ACC112 (cell line): Measurements from ENCODE around the gene PRDM10.
"Not testable (repeated sequence)": the region's sequence is repeated elsewhere in the genome, so short reads cannot be mapped to it uniquely, and the experiment has no call there.

Experiments used
- H2AFZ ChIP-seq: fragments of 200-600 bp; sonication (generic); one replicate; pipeline ENCODE4 v1.6.0; 2017; ENCODE audit warnings: antibody characterized with exemption, low read length; ENCODE audit not compliant: unreplicated experiment
- H3K27ac ChIP-seq: fragments of 200-600 bp; sonication (generic); 2 replicates; pipeline ENCODE4 v1.5.1; 2014; ENCODE audit warnings: low read depth, mild to moderate bottlenecking, antibody characterized with exemption, low read length, moderate library complexity
- H3K27me3 ChIP-seq: fragments of 200-600 bp; sonication (generic); 2 replicates; pipeline ENCODE4 v1.6.1; 2014; ENCODE audit warnings: mild to moderate bottlenecking, antibody characterized with exemption, low read length, moderate library complexity, mixed read lengths; ENCODE audit not compliant: insufficient read depth
- H3K36me3 ChIP-seq: fragments of 200-600 bp; sonication (generic); 2 replicates; pipeline ENCODE4 v1.6.1; 2016; ENCODE audit warnings: mild to moderate bottlenecking, antibody characterized with exemption, low read length, moderate library complexity, mixed read lengths; ENCODE audit not compliant: insufficient read depth
- H3K4me1 ChIP-seq: fragments of 200-600 bp; sonication (generic); one replicate; pipeline ENCODE4 v1.6.1; 2016; ENCODE audit warnings: low read length, mixed read lengths; ENCODE audit not compliant: insufficient read depth, unreplicated experiment, control insufficient read depth
- H3K4me3 ChIP-seq: fragments of 200-600 bp; sonication (generic); 2 replicates; pipeline ENCODE4 v1.5.1; 2014; ENCODE audit warnings: mild to moderate bottlenecking, low read depth, low read length
- H3K79me2 ChIP-seq: fragments of 200-600 bp; sonication (generic); one replicate; pipeline ENCODE4 v1.6.0; 2016; ENCODE audit warnings: low read length; ENCODE audit not compliant: control insufficient read depth, unreplicated experiment, insufficient read depth

The PRDM10 gene

DNA sequence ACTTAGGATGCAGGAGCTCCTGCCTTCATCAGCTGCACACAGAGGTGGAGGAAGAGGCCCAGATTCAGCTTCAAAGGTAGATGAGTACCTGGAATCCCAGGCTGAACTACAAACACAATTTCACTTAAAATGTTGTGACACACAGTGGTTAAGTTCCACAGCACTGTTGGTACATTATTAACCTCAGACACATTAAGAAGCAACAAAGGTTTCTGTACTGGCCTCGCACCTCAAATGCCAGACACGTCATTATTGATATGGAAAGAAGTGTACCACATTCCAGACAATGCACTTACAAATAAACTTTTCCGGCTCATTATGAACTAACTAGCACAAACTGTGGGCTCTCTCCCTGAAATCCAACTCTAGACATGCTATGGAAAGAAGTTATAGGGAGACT is 34.6 kb downstream of the PRDM10 start:
- Histone ChIP-seq H3K4me3 (no peak overlapping the region), H2AFZ (no peak overlapping the region), H3K36me3 (no peaks in the 10 kb centered on the region), H3K79me2 (no peaks in the 10 kb centered on the region), H3K27ac (no peak overlapping the region), H3K4me1 (peaks cover 7% of the 10 kb centered on the region), H3K27me3 (no peaks in the 10 kb centered on the region)

DNA sequence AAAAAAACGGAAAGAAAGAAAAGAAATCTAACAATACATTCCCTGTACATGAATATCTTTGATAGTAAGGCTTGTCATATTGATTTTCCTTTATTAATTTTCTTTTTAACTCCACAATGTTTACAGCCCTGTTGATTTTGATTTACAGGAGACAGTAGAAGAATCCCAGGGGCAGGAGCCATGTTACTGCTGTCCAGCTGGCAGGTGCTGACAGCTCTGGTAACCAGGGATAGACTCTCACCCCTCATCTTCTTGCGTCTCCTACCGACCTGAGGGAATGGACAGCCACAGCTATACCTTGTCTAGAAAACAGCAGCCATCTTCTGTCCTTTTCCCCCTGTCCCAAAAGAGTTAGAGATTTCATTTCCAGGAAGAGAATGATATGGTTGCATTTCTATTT is 37.4 kb downstream of the PRDM10 start:
- no peaks in the 10 kb centered on the region for H3K79me2 ChIP-seq
- H3K4me3 ChIP-seq, result no peak overlapping the region
- H3K4me1 ChIP-seq, result peaks cover 13% of the 10 kb centered on the region
- no peak overlapping the region for H3K27ac ChIP-seq
- H2AFZ ChIP-seq, result no peak overlapping the region
- H3K27me3 ChIP-seq, result no peaks in the 10 kb centered on the region
- H3K36me3 ChIP-seq, result no peaks in the 10 kb centered on the region

DNA sequence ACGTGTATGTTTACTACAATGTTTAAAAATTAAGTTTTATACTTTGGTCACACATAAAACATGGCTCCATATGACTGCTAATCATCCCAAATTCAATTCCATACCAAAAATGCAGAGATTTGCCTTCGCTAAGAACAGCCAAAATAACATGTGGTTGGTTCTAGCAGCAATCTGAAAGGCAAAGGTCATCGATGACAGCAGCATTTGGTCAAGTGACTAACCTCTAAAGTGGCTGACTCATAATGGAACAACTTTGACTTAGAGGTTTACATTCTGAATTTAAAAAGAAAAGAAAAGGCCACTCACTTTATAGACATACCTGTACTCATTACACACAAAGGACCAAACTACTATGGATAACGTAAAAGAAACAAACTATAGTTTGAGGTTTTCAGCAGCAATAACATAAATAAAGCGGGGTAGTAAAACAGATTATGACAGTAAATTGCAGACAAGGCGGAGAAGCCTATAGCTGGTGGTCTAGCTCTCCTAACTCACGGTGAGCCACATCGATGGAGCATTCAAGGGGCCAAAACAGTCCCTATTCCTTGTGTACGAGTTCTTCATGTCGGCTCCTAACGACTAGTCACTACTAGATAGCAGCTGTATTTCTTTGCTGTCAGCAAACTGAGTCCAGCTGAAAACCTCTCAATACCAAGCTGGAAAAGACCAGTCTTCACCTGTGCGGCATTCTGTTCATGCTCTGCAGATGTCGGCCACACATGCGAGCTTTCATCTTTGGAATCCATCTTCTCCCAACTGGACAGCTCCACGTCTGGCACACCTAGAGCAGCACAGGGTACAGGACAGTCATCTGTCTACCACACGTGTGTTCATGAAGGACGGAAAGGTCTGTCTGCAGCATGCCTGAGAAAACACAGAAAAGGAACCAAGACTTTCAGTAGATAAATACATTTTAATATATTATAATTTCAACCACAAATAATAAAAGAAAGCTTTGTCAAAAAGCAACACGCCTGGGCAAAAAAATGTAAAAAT is 42.1 kb downstream of the PRDM10 start:
- H3K79me2 ChIP-seq, result no peaks in the 10 kb centered on the region
- no peak overlapping the region for H3K27ac ChIP-seq
- H3K27me3 ChIP-seq, result no peaks in the 10 kb centered on the region
- H3K4me1 ChIP-seq, result peaks cover 13% of the 10 kb centered on the region
- H2AFZ ChIP-seq, result no peak overlapping the region
- H3K4me3 ChIP-seq, result peak overlapping the region; percentile 6; the same call in 1 of the 2 replicates
- peaks cover 4% of the 10 kb centered on the region for H3K36me3 ChIP-seq

DNA sequence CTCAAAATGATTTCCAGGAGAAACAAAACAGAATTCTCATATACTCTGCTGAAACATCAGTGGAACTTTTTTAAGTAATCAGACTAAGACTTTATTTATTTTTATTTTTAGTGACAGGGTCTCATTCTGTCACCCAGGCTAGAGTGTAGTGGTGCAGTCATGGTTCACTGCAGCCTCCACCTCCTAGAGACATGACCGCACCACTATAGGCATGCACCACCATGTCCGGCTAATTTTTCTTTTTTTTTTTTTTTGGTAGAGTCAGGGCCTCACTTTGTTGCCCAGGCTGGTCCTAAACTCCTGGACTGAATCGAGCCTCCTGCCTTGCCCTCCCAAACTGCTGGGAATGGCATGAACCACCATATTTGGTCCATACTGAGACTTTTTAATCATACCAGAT is 42.9 kb downstream of the PRDM10 start:
- Histone ChIP-seq H3K27me3 (no peaks in the 10 kb centered on the region), H3K4me1 (peaks cover 13% of the 10 kb centered on the region), H3K36me3 (peaks cover 4% of the 10 kb centered on the region), H3K79me2 (no peaks in the 10 kb centered on the region), H3K27ac (no peak overlapping the region), H3K4me3 (no peak overlapping the region), H2AFZ (no peak overlapping the region)

DNA sequence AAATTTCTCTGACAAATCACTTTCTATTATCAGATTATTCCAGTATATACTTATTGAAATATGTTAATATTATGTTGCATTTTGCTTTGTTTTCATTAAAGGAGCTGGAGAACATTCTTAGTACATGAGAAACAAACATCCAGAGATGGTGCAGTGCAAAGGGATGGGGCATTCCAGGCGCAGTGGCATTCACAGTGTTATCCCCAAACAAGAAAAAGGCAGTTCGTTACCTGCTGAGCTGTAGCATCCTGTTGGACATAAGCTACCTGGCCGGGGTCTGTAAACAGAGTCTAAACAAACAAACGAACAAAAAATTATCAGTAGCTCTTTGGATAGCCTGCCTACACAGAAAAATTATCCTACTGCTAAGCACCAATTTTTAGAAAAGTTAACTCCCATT is 47.4 kb downstream of the PRDM10 start:
- Histone ChIP-seq H3K79me2 (no peaks in the 10 kb centered on the region), H3K36me3 (peaks cover 4% of the 10 kb centered on the region), H3K27ac (no peak overlapping the region), H2AFZ (no peak overlapping the region), H3K27me3 (no peaks in the 10 kb centered on the region), H3K4me1 (peaks cover 7% of the 10 kb centered on the region), H3K4me3 (no peak overlapping the region)

DNA sequence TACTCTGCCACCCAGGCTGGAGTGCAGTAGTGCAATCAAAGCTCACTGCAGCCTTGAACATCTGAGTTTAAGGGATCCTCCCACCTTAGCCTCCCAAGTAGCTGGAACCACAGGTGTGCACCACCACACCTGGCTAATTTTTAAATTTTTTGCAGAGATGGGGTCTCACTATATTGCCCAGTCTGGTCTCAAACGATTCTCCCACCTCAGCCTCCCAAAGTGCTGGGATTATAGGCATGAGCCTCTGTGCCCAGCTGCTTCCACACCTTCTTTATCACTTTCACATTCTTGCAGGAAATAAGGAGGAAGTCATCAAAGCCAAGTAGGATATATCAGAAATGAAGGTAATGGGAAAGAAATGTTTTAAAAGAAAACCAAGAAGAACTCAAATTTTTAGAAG is 47.9 kb downstream of the PRDM10 start:
- not testable (repeated sequence) for H3K4me1 ChIP-seq, H2AFZ ChIP-seq, H3K79me2 ChIP-seq, H3K36me3 ChIP-seq, H3K27me3 ChIP-seq, H3K27ac ChIP-seq, H3K4me3 ChIP-seq

DNA sequence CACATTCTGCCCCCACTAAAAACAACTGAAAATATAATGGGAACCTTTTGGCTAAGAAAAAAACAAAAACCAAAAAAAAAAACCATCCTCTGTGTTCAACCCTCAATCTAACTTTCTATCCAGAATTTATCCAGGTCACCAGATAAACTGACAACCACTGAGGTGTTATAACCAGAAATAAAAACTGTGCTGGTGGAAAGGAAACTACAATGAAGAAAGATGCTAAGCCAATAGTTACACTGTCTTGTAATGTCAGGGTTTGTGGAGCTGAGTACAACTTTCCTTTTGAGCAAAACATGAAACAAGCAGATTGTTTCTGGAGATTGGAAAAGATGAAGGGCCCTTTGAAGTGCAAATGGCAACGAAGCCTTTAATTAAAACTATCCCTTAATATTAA is 50.8 kb downstream of the PRDM10 start:
- H3K27me3 ChIP-seq, result no peaks in the 10 kb centered on the region
- H3K4me3 ChIP-seq, result no peak overlapping the region
- H3K4me1 ChIP-seq, result no peaks in the 10 kb centered on the region
- H3K79me2 ChIP-seq, result no peaks in the 10 kb centered on the region
- no peaks in the 10 kb centered on the region for H3K36me3 ChIP-seq
- no peak overlapping the region for H3K27ac ChIP-seq
- no peak overlapping the region for H2AFZ ChIP-seq

DNA sequence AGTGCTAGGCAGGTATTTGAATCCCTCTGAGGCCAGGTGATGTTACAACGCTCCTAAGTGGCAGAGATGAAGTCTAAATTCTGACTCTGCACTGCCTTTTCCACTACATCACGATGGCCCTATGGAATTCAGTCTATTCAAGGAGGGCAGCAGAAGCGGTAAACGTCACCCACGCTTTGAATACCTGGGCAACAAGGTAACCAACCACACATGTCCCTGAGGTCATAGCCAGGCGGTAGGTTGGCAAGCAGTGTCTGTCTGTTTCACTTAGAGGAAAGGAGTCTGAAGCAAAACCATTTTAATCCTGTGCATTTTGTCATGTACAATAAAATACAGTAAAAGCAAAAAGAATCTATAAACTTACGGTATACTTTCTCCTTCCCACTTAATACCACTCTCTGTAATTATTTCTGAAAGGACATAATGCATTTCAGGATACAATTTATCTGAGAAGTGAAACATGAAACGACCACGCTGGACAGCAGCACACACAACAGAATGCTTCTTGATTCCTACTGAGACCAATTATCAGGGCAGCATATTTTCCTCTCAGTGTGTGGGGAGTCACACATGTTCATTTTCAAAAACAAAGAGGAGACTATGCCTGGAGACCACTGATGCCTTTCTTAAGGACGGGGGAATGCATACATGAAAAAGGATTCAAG is 51.3 kb downstream of the PRDM10 start:
- Histone ChIP-seq H2AFZ (no peak overlapping the region), H3K27ac (no peak overlapping the region), H3K4me1 (no peaks in the 10 kb centered on the region), H3K4me3 (no peak overlapping the region), H3K36me3 (no peaks in the 10 kb centered on the region), H3K27me3 (no peaks in the 10 kb centered on the region), H3K79me2 (no peaks in the 10 kb centered on the region)

DNA sequence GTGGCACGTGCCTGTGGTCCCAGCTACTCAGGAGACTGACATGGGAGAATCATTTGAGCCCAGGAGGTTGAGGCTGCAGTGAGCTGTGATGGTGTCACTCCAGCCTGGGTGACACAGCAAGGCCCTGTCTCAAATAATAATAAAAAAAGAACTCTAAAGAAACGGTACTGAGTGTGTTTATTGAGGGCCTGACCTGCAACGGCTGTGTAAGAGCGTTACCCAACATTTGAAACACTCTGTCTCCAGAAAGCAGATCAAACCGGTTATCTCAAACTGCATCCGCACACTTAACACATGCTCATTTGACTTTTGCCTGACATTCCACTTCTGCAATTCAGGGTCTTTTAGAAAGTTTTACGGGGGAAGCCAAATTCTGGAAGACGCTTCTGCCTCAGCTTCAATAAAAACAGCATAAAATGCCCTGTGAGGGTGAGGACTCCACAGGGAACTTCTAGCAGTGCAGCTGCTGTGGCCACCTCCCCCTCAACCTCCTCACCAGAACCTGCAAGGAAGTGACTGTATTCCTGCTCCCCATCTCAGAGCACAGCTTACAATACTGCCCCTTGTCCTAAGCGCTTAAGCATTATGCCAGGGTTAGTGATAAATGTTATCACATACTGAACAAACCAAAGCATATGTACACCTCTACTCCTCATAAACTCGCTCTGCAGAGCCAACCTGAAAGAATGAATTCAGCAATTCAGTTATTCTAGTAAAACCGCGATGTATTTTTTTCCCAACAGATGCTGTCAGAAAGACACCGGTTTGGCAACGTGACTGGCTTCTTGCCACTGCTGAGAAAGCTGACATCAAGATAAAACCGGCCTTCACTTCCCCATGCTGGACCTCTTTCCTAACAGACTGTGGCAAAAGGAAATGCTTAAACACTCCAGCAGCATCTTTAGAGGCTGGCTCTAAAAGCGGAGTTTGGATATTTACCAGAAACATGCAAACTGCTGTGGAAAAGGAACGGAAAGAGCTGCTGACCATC is 52.2 kb downstream of the PRDM10 start:
- no peak overlapping the region for H3K4me3 ChIP-seq
- no peak overlapping the region for H3K27ac ChIP-seq
- no peak overlapping the region for H2AFZ ChIP-seq
- H3K79me2 ChIP-seq, result no peaks in the 10 kb centered on the region
- no peaks in the 10 kb centered on the region for H3K36me3 ChIP-seq
- no peaks in the 10 kb centered on the region for H3K27me3 ChIP-seq
- H3K4me1 ChIP-seq, result no peaks in the 10 kb centered on the region

DNA sequence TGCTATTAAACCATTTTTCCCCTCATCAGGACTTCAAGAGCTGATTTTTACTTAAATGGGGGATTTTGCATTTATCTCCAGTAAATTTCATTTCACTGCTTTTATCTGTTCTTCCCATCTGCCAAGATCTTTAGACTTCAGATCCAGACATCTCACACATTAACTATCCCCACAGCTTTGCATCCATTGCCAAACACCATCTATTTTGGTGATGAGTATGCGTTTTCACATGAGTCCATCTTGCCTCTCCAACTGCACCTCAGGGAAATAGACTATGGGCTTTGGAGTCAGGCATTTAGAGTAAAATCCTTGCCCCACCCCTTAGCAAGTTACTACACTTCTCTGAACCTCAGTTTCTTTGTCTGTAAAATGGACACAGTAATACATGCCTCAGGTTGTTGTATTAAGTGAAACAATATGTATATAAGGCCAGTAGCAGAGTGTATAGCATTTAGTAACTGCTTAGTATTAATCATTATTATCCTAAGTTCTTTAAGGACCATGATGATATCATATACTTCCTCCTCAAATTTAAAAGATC is 53.6 kb downstream of the PRDM10 start:
- Histone ChIP-seq H3K4me1 (no peaks in the 10 kb centered on the region), H3K27ac (no peak overlapping the region), H3K79me2 (no peaks in the 10 kb centered on the region), H3K36me3 (no peaks in the 10 kb centered on the region), H2AFZ (no peak overlapping the region), H3K27me3 (no peaks in the 10 kb centered on the region), H3K4me3 (no peak overlapping the region)
